IPS-NIHi7 (cell line): ENCODE results near the gene ZNF514.
"Not testable (repeated sequence)": the region's sequence is repeated elsewhere in the genome, so short reads cannot be mapped to it uniquely, and the experiment has no call there.

Experiments
- DNase-seq: peaks from one replicate; pipeline ENCODE4 v3.0.0; 2012; ENCODE audit warnings: mixed read lengths; ENCODE audit errors: extremely low spot score

The ZNF514 gene

GRCh38 chr2:95159690-95160449 lies at the start of gene ZNF514:
TSS of gene ZNF514 (minus strand) at chr2:95159848. CDS start at chr2:95153253, 6,595 bp downstream.
- peak; percentile 85 for DNase-seq

GRCh38 chr2:95208106-95208505 lies 48.5 kb upstream of the ZNF514 start:
- DNase-seq: no peak

GRCh38 chr2:95207111-95207961 lies 47.7 kb upstream of the ZNF514 start, which contains the start of gene ZNF892:
TSS of gene ZNF892 (plus strand) at chr2:95207521. CDS start at chr2:95207816, 295 bp downstream.
- DNase-seq: peak; percentile 98

- DNase-seq: peak; percentile 18
Observed at GRCh38 chr2:95206096-95206495, 46.4 kb upstream of the ZNF514 start.

DNA sequence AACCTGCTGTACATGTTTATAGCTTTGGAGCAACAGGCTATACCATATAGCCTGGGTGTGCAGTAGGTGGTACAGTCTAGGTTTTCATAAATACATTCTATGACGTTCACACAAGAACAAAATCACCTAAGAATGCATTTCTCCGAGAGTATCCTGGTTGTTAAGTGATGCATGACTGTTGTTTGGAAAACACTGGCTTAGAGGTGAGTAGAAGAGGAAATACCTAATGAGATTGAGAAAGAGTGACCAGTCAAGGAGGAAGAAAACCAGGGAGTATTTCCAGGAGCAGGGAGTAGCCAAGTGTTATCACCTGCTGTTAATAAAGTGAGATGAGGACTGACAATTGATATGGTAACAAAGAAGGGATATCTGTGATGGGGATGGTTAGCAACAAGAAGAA lies 44.7 kb upstream of the ZNF514 start:
- no peak for DNase-seq

DNA sequence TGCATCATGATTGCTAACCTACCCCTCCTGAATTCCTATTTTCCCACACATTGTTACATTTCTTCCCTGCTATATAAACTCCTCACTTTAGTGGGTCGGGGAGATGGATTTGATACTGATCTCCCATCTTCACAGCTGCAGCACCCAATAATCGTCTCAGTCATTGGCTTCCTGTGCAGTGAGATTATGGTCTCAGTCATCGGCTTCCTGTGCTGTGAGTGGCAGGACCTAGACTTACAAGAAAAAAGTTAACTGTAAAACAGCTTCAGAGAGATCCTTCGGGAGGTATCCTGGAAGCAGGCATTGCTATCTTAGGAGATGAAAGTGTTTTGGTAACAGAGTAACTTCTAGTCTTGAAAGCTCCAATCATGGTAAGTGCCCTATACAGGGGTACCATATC lies 44.3 kb upstream of the ZNF514 start:
- DNase-seq: no peak

- not testable (repeated sequence) for DNase-seq
Observed at GRCh38 chr2:95192956-95193355, 33.3 kb upstream of the ZNF514 start.

- no peak for DNase-seq
Observed at GRCh38 chr2:95185973-95186372, 26.3 kb upstream of the ZNF514 start.

DNA sequence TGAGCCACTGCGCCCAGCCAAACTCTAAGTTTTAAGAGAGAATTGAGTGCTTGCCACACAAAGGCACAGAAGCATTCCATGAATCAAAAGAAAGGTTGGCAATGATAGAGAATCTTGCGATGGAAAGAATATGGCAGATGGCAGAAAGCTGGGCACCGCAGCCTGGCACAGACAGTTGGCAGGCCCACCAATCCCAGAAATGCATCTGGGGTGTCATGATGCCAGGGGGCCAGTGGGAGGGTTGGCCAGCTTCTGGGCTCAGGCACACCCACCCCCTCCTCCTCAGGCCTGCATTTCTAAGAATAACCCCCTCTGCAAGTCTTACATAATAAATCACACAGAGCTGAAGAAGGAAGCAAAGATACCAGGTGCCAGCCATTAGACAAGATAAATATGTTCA lies 25.5 kb upstream of the ZNF514 start:
- no peak for DNase-seq

DNA sequence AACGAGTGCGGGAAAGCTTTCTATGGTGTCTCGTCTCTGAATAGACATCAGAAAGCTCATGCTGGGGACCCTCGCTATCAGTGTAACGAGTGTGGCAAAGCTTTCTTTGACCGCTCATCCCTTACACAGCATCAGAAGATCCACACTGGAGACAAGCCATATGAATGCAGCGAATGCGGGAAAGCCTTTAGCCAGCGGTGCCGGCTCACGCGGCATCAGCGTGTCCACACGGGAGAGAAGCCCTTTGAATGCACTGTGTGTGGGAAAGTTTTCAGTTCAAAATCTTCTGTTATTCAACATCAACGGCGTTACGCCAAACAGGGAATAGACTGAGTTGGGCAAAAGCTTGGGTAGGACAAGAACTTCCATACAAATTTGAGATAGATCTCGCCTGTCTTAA lies 22.1 kb upstream of the ZNF514 start:
- DNase-seq: no peak

GRCh38 chr2:95179451-95179850 lies 19.8 kb upstream of the ZNF514 start:
- no peak for DNase-seq

GRCh38 chr2:95174031-95174542 lies 14.4 kb upstream of the ZNF514 start:
- no peak for DNase-seq

DNA sequence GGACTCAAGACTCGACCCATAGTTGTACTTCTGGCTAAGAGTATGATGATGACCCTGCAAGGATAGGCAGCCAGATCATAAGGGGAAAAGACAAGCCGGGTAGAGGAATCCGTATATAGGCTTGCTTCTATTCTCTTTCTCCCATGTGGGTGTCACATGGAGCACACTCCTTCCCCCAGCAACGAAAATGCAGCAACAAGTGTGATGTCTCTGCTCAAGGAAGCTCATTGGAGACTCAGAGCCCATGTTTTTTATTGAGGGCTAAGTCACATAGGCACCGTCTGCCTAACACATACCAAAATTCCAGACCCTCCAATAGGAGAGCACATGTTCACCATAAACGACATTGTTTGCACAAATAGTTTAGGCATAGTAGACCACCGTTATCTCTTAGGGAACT lies 12.3 kb upstream of the ZNF514 start:
- no peak for DNase-seq

GRCh38 chr2:95166065-95166763 lies 6.6 kb upstream of the ZNF514 start:
- peak; percentile 20 for DNase-seq

- peak; percentile 100 for DNase-seq
Observed at GRCh38 chr2:95165371-95166064, 5.9 kb upstream of the ZNF514 start, which contains the start of gene ZNF2. TSS of gene ZNF2 (plus strand) at chr2:95165809. CDS start at chr2:95176227, 10,418 bp downstream.

GRCh38 chr2:95165030-95165370 lies 5.4 kb upstream of the ZNF514 start:
- no peak for DNase-seq

- DNase-seq: peak; percentile 64
Observed at GRCh38 chr2:95158891-95159619, 593 bp downstream of the ZNF514 start.

DNA sequence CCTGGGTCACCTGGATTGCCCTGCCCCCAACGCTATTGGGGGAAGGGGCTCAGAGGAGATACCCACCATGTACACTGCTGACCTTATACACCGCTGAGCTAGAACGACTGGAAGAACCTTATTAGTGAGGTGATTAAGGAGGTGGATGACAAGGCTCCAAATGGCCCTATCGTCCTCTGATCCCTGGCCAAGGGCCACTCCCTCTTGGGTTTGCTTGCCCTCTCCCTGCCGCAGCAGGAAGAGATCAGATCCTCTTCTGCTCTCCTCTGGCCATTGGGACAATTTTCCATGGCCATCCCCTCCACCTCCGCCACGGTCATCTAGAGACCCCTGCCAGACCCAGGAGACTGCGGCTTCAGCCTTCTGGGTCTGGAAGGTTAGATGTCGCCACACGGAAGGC lies 1.2 kb downstream of the ZNF514 start:
- DNase-seq: peak; percentile 12

GRCh38 chr2:95149397-95149984 lies 10.2 kb downstream of the ZNF514 start:
- no peak for DNase-seq

GRCh38 chr2:95143838-95144237 lies 15.8 kb downstream of the ZNF514 start:
- no peak for DNase-seq
